Heart left ventricle (tissue), 16 donors: ENCODE results near the gene OSCP1. TPM values are rescaled to one million over a fixed set of nuclear protein-coding genes. Genes with fewer than 3 reads are reported as not detected.
"Not testable (repeated sequence)": the region's sequence is repeated elsewhere in the genome, so short reads cannot be mapped to it uniquely, and the experiment has no call there.

Experiments
- ATAC-seq, 4 donors: fragments of 200-7000 bp; cut with Tn5 transposase; one replicate each; pipeline ENCODE4 v1.9.1; 2020 to 2022; ENCODE audit warnings: moderate library complexity in 4 of 4, mild to moderate bottlenecking in 3 of 4, moderate number of reproducible peaks in 1 of 4
- DNase-seq, 5 donors: peaks; one replicate each; pipeline ENCODE4 v3.0.0-alpha.2; 2020
- H3K27ac ChIP-seq, 12 donors: fragments of 200-600 bp; sonication (generic) in 4 of 12; one replicate each; pipeline versions ENCODE4 v1.5.0 to v1.8.0; 2016 to 2022; ENCODE audit warnings: mild to moderate bottlenecking in 2 of 12
- H3K27me3 ChIP-seq, 9 donors: fragments of 200-600 bp; sonication (generic) in 2 of 9; one replicate each; pipeline versions ENCODE4 v1.5.1 to v1.8.0; 2016 to 2022; ENCODE audit warnings: mild to moderate bottlenecking in 3 of 9
- H3K36me3 ChIP-seq, 9 donors: fragments of 200-600 bp; sonication (generic) in 2 of 9; one replicate each; pipeline versions ENCODE4 v1.5.0 to v1.8.0; 2018 to 2022; ENCODE audit warnings: mild to moderate bottlenecking in 2 of 9
- H3K4me1 ChIP-seq, 12 donors: fragments of 200-600 bp; sonication (generic) in 4 of 12; one replicate each; pipeline versions ENCODE4 v1.5.0 to v1.8.0; 2016 to 2022; ENCODE audit warnings: mild to moderate bottlenecking in 3 of 12
- H3K4me3 ChIP-seq, 12 donors: fragments of 200-600 bp; sonication (generic) in 4 of 12; one replicate each; pipeline versions ENCODE4 v1.5.0 to v1.8.0; 2017 to 2022; ENCODE audit warnings: mild to moderate bottlenecking in 9 of 12, moderate library complexity in 4 of 12
- H3K9me3 ChIP-seq, 12 donors: fragments of 200-600 bp; sonication (generic) in 4 of 12; one replicate each; pipeline versions ENCODE4 v1.5.0 to v1.8.0; 2016 to 2022; ENCODE audit warnings: mild to moderate bottlenecking in 1 of 12
- POLR2A ChIP-seq, 2 donors: fragments of 450-650 bp; IDR thresholded peaks; one replicate each; pipeline ENCODE4 v1.6.1; 2017; ENCODE audit warnings: antibody characterized with exemption in 2 of 2, mild to moderate bottlenecking in 2 of 2, moderate library complexity in 2 of 2
- WGBS, 4 donors: extraction: QIAGEN DNeasy Blood & Tissue Kit in 2 of 4; methylation state at CpG; one replicate each; pipeline versions ENCODE4 v1.1.5 to v1.1.7; 2013 to 2018; 5-methylcytosine and 5-hydroxymethylcytosine counted together
- intact Hi-C, 10 donors: fragments of 100-400 bp; cut with DNase I; formaldehyde crosslinking; loops; one replicate each; pipeline versions ENCODE4 v1.11.1 to v1.14.2; 2022
- polyA plus RNA-seq, 2 donors: library from polyadenylated mRNA; stranded (reverse); fragments of 200-250 nt; gene quantifications; one replicate each; pipeline ENCODE4 v1.2.3, GENCODE V29; 2013
- total RNA-seq, 9 donors: library from RNA; depleted of rRNA in 2 of 9; stranded (reverse); fragments of >200 nt in 2 of 9; fragmentation: NEBNext Ultra II Directional in 3 of 9; extraction: Animal tissue kit (Norgen Biotek cat#: 25700) in 3 of 9; gene quantifications; one replicate each; pipeline versions ENCODE4 v1.1.0 to v1.2.4, GENCODE V29; 2016 to 2023
- TF ChIP-seq, protein P1 (sequence below), 12 donors: fragments of 200-600 bp; sonication (generic) in 4 of 12; IDR thresholded peaks; one replicate each; pipeline versions ENCODE4 v1.5.0 to v1.8.0; 2018 to 2022; ENCODE audit warnings: antibody characterized with exemption in 12 of 12, mild to moderate bottlenecking in 5 of 12
- donor health status: ischemic (EF 13 %, LVEDD 7.1; RV severe dilation, severe dysfunction).
- donor health status: healthy with polysubstance abuse.
- donor health status: DM: no; HTN: yes; CAD: no.
- donor health status: DM: no; HTN: no; CAD: no.
- donor health status: ischemic (EF 25% LVEDD 6.9; RV normal size, moderate dysfunction).
- donor health status: ischemic (EF 25% LVEDD 5.7; RV mildly dilated, moderate dysfunction).
- donor health status: healthy.
- donor health status: DM: yes; HTN: yes; CAD: no.
- donor health status: ischemic (EF 35%, LVEDD 5.7; RV mildly dilated, moderate dysfunction).
- donor health status: nonischemic (EF 11% LVEDD 7.7; RV severe dilation, severe dysfunction).
- donor health status: DM: yes; HTN: yes; CAD: no.
- donor health status: PGD.
- donor health status: ischemic (EF 29% LVEDD 5.4; RV normal size, mild dysfunction).
- donor health status: nonischemic (EF 23%, LVEDD 6.1; RV moderate dilation, normal function).

Gene OSCP1
- total and polyA plus RNA-seq, 11 donors, result 3.8 to 11.5 (median 6.0) TPM

DNA sequence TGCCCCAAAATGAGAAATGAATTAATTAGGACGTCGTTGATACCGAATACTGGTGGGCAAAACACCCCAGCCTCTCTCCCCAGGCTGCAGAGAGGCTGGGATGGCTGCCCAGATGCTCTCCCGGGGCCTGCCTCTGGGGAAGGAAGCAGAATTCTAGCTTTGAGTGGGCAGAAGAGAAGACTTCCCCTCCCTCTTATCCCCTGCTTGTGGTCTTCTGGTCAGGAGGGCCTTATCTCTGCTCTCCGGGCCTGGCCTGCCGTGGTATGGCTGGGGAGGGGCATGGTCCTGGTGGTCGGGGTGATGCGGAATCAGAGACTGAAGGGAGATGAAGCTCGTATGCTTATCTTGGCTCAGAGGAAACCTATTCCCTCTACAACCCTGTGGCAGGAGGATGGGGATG is 42.2 kb upstream of the OSCP1 start:
- Histone ChIP-seq H3K4me3 (no peak overlapping the region), H3K9me3 (no peaks in the 10 kb centered on the region), H3K27ac (no peak overlapping the region), H3K36me3 (no peaks in the 10 kb centered on the region), H3K4me1 (peaks cover 0 to 3% (median 0%) of the 10 kb centered on the region in 12 donors), H3K27me3 (peaks cover 0 to 30% (median 0%) of the 10 kb centered on the region in 9 donors)
- 12 to 28% (median 19%) methylated on average over 9 of the region's 9 CpGs for WGBS, 4 donors
- TF ChIP-seq POLR2A (IDR thresholded peaks at IDR 0.05), result no peak
- ATAC-seq, result no peak
- intact Hi-C loops, result no loop called here
- DNase-seq, result no peak

DNA sequence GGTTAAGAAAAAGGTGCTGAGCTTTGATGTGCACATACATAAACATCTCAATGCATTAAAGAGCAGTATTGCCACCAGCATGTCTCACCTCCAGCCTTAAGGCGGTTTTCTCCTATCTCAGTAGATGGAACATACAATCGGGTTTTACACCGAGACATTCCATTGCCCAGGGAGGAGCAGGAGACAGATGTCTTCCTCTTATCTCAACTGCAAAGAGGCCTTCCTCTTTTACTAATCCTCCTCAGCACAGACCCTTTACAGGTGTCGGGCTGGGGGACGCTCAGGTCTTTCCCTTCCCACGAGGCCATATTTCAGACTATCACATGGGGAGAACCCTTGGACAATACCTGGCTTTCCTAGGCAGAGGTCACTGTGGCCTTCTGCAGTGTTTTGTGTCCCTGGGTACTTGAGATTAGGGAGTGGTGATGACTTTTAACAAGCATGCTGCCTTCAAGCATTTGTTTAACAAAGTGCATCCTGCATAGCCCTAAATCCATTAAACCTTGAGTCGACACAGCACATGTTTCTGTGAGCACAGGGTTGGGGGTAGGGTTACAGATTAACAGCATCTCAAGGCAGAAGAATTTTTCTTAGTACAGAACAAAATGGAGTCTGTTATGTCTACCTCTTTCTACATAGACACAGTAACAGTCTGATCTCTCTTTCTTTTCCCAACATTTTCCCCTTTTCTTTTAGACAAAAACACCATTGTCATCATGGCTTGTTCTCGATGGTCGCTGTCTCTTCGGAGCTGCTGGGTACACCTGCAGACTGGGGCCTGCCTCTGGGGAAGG is 39.2 kb upstream of the OSCP1 start:
- ATAC-seq, DNase-seq, H3K36me3 ChIP-seq, H3K4me3 ChIP-seq, intact Hi-C loops, H3K9me3 ChIP-seq, H3K27ac ChIP-seq: not testable (repeated sequence)
- peaks cover 0 to 22% (median 0%) of the 10 kb centered on the region in 9 donors for H3K27me3 ChIP-seq
- WGBS, 4 donors, result 54 to 60% (median 56%) methylated on average over 10 of the region's 10 CpGs
- H3K4me1 ChIP-seq, result peaks cover 0 to 25% (median 0%) of the 10 kb centered on the region in 12 donors

DNA sequence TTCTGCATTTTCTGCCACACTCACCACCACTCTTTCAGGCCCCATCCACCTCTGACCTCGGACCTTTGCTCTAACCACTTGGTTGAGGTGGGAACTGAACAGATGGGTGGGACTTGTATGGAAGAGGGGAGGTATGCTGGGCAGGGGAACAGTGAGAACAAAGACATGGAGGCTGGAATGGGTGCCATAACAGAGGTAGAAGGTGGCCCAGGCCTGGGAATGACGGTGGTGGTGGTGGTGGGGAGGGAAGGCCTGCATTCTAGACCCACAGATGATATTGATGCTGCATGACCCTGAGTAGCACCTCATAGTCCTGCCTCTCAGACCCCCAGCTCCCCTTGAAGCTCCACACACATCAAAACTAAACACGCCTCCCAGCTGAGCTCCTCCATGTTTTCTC is 37.7 kb upstream of the OSCP1 start:
- intact Hi-C loops, result no loop called here
- Histone ChIP-seq H3K27me3 (peaks cover 0 to 8% (median 0%) of the 10 kb centered on the region in 9 donors), H3K27ac (peak overlapping the region in 1 of 12 donors; percentile 85), H3K4me1 (peaks cover 0 to 33% (median 0%) of the 10 kb centered on the region in 12 donors), H3K9me3 (no peaks in the 10 kb centered on the region), H3K36me3 (no peaks in the 10 kb centered on the region), H3K4me3 (no peak overlapping the region)
- TF ChIP-seq POLR2A (IDR thresholded peaks at IDR 0.05), result no peak
- 74 to 90% (median 80%) methylated on average over 3 of the region's 3 CpGs for WGBS, 4 donors
- DNase-seq (no peak), ATAC-seq (no peak)

DNA sequence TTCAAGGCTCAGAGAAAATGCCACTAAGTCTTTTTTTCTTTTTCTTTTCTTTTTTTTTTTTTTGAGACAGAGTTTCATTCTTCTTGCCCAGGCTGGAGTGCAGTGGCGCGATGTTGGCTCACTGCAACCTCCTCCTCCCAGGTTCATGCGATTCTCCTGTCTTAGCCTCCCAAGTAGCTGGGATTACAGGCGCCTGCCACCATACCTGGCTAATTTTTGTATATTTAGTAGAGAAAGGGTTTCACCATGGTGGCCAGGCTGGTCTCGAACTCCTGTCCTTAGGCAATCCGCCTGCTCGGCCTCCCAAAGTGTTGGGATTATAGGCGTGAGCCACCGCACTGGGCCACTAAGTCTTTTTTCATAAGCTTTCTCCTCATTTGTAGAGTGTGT is 37.1 kb upstream of the OSCP1 start:
- Histone ChIP-seq H3K27ac (peak overlapping the region in 2 of 12 donors; percentile 21 to 85), H3K4me1 (peaks cover 0 to 36% (median 0%) of the 10 kb centered on the region in 12 donors)
- not testable (repeated sequence) for DNase-seq

DNA sequence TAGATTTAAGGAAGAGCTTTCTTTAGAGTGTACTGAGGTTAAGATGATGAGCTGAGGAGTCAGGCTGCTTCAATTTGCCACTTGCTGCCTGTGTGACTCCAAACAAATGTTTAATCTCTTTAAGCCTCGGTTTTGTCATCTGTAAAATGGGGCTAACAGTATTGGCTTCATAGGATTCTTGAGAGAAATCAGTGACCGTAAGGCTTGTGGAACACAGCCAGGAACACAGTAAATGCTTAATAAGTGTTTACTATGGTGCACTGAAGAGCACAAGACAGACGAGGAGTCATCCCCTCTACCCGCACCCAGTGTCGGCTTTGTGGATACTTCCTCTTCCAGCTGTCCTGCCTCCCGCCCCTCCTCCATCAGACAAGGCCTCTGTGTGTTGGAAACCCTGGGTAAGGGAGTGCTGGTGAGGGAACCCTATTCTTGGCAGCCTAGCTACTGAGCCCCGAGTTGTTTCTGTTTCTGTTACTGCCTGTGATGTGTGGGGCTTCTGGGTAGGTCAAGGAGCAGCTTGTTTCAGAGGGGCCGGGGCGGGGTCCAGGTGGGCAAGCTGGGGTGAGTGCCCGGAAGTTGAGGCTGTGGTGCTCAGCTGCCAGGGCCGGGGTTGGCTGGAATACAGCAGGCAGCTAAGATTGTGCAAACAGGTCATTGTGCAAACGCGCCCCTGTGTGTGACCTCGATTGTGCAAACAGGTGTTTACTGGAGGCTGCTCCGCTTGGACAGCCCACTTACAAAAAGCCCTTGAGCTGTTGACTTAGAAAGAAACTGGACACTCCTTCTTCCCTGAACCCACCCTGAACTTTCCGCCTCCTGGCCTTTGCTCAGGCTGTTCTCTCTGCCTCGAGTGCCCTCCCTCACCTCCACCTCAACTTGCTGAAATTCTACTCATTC is 36.4 kb upstream of the OSCP1 start:
- 71 to 79% (median 76%) methylated on average over 17 of the region's 17 CpGs for WGBS, 4 donors
- intact Hi-C loops, result no loop called here
- H3K27ac ChIP-seq, result peak overlapping the region in 3 of 12 donors; percentile 21 to 85 (median 28)
- H3K36me3 ChIP-seq, result no peaks in the 10 kb centered on the region
- H3K4me3 ChIP-seq, result peak overlapping the region in 1 of 12 donors; percentile 7
- peaks cover 0 to 40% (median under 1%) of the 10 kb centered on the region in 12 donors for H3K4me1 ChIP-seq
- peaks cover 0 to 8% (median 0%) of the 10 kb centered on the region in 9 donors for H3K27me3 ChIP-seq
- DNase-seq (peak in 4 of 5 donors; percentile 30 to 63 (median 56)), ATAC-seq (peak; percentile 39 to 84 (median 69))
- TF ChIP-seq POLR2A (IDR thresholded peaks at IDR 0.05), result no peak
- TF ChIP-seq, protein P1, sequence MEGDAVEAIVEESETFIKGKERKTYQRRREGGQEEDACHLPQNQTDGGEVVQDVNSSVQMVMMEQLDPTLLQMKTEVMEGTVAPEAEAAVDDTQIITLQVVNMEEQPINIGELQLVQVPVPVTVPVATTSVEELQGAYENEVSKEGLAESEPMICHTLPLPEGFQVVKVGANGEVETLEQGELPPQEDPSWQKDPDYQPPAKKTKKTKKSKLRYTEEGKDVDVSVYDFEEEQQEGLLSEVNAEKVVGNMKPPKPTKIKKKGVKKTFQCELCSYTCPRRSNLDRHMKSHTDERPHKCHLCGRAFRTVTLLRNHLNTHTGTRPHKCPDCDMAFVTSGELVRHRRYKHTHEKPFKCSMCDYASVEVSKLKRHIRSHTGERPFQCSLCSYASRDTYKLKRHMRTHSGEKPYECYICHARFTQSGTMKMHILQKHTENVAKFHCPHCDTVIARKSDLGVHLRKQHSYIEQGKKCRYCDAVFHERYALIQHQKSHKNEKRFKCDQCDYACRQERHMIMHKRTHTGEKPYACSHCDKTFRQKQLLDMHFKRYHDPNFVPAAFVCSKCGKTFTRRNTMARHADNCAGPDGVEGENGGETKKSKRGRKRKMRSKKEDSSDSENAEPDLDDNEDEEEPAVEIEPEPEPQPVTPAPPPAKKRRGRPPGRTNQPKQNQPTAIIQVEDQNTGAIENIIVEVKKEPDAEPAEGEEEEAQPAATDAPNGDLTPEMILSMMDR (IDR thresholded peaks at IDR 0.05), result no peak
- no peaks in the 10 kb centered on the region for H3K9me3 ChIP-seq

More for the DNA sequence above, 37.1 kb upstream of the OSCP1 start:
- 90 to 97% (median 93%) methylated on average over 9 of the region's 9 CpGs for WGBS, 4 donors
- H3K9me3 ChIP-seq, H3K27me3 ChIP-seq, intact Hi-C loops, H3K36me3 ChIP-seq, ATAC-seq, H3K4me3 ChIP-seq: not testable (repeated sequence)

DNA sequence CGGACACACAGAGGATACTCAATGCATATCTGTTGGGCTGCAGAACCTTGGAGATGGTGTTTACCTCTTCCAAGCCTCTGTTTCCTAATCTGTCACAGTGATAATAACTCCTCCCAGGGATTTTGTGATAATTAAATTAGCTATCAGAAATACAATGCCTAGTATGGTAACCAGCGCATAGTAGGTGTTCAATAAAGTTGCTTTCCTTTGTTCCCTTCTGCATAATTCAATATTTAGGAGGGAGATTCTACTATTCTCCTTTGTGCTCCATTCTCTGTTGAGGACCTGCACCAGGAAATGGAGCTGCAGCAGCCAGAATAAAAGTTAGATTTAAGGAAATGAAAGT is 35.8 kb upstream of the OSCP1 start:
- H3K4me3 ChIP-seq, result no peak overlapping the region
- ATAC-seq (no peak), DNase-seq (no peak)
- TF ChIP-seq POLR2A (IDR thresholded peaks at IDR 0.05), result no peak
- TF ChIP-seq, protein P1 (IDR thresholded peaks at IDR 0.05), result no peak
- peaks cover 0 to 46% (median 4%) of the 10 kb centered on the region in 12 donors for H3K4me1 ChIP-seq
- H3K9me3 ChIP-seq, result no peaks in the 10 kb centered on the region
- intact Hi-C loops, result no loop called here
- no peaks in the 10 kb centered on the region for H3K36me3 ChIP-seq
- peaks cover 0 to 8% (median 0%) of the 10 kb centered on the region in 9 donors for H3K27me3 ChIP-seq
- peak overlapping the region in 2 of 12 donors; percentile 21 to 85 for H3K27ac ChIP-seq
- WGBS, 4 donors, result 87 to 92% (median 89%) methylated on average over 2 of the region's 2 CpGs
